ENCODE measurements around the gene ACTL7A. TPM values are rescaled to one million over a fixed set of nuclear protein-coding genes. Genes with fewer than 3 reads are reported as not detected.

Gene ACTL7A
- total and polyA plus RNA-seq, 2 of the 4 experiments (the other 2 are of a cell fraction): not detected

DNA sequence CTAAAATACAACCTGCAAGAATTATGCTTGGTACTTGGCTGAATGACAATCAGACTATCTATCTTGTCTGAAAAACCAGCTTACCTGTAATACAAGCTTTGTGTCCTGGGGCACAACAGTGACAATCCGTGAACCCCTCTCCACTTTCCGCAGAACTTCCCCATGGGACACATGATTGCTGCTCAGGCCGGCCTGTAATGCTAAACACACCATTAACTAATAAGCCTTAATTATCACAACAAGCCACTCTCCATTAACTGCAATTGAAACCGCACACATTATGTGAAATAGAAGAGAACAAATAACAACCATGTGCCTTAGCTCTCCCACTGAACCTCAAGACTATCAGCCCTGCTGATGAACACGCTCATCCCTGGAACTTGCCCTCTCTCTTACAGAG lies 38.1 kb downstream of the ACTL7A start:
- Histone ChIP-seq H3K18ac (ENCODE audit: low read depth, low read length) (no peak overlapping the region), H3K9me1 (ENCODE audit: insufficient read depth, low read length) (peaks cover 2% of the 10 kb centered on the region; the same call in 1 of the 2 replicates), H4K5ac (ENCODE audit: low read depth, low read length) (no peak overlapping the region), H2BK15ac (ENCODE audit: low read depth, low read length) (no peak overlapping the region), H3K4me1 (ENCODE audit: control insufficient read depth, insufficient read depth, low read length) (no peaks in the 10 kb centered on the region), H3K36me3 (ENCODE audit: control insufficient read depth, insufficient read depth, low read length) (peaks cover 34% of the 10 kb centered on the region), H3K27ac (ENCODE audit: insufficient read depth, low read length) (no peak overlapping the region), H3K27me3 (ENCODE audit: control insufficient read depth, insufficient read depth, low read length) (no peaks in the 10 kb centered on the region), H4K8ac (ENCODE audit: low read depth in 2 of 2, low read length in 2 of 2) (no peak overlapping the region), H2BK5ac (ENCODE audit: low read depth, low read length, poor library complexity, severe bottlenecking) (no peak overlapping the region), H3K4me3 (ENCODE audit: insufficient read depth, low read depth, low read length) (no peak overlapping the region), H2AFZ (replicated peaks; ENCODE audit: low read length, poor library complexity) (no peak overlapping the region), H3K4me2 (ENCODE audit: low read depth, low read length) (no peak overlapping the region), H3K23ac (ENCODE audit: low read depth, low read length) (no peak overlapping the region), H3K9me3 (ENCODE audit: control insufficient read depth, insufficient read depth, low read length) (no peaks in the 10 kb centered on the region), H3K56ac (ENCODE audit: extremely low read depth, insufficient read depth, low read length) (no peak overlapping the region), H2BK120ac (ENCODE audit: low read depth, low read length) (no peak overlapping the region), H2AK5ac (ENCODE audit: low read depth, low read length) (no peak overlapping the region), H3K9ac (ENCODE audit: low read depth, low read length) (no peak overlapping the region), H4K91ac (ENCODE audit: insufficient read depth, low read depth, low read length) (no peak overlapping the region), H3K4ac (ENCODE audit: low read depth, low read length) (no peak overlapping the region), H3K79me1 (ENCODE audit: low read depth in 1 of 2, low read length in 2 of 2) (no peaks in the 10 kb centered on the region), H4K20me1 (ENCODE audit: insufficient read depth, low read length) (no peaks in the 10 kb centered on the region), H3K14ac (replicated peaks; ENCODE audit: low read depth, low read length) (no peak overlapping the region), H2BK20ac (ENCODE audit: low read depth, low read length) (no peak overlapping the region), H2AK9ac (replicated peaks; ENCODE audit: low read depth, low read length, poor library complexity) (no peak overlapping the region)
- ChIA-PET CTCF (interaction anchor here (0.6 to 1.1 kb wide), 3 partner anchors 16 to 1017 kb away, joined by 3 to 5 read pairs (median 3); no protein-coding TSS in a partner anchor), POLR2A (ENCODE audit: unreplicated experiment) (no interaction called here)
- TF ChIP-seq MAZ (IDR thresholded peaks at IDR 0.05; ENCODE audit: borderline replicate concordance, low read depth, low read length) (no peak), RCOR1 (IDR thresholded peaks at IDR 0.05; ENCODE audit: insufficient replicate concordance, low read length) (no peak), MXI1 (IDR thresholded peaks at IDR 0.05; ENCODE audit: borderline replicate concordance, low read depth, low read length) (no peak), CEBPB (IDR thresholded peaks at IDR 0.05; ENCODE audit: low read depth, low read length) (no peak), POLR2A (IDR thresholded peaks at IDR 0.05; ENCODE audit: low read depth, low read length) (no peak), MAFK (IDR thresholded peaks at IDR 0.05; ENCODE audit: low read depth, low read length) (no peak), NFE2L2 (IDR thresholded peaks at IDR 0.05; ENCODE audit: low read depth, low read length) (no peak), RFX5 (IDR thresholded peaks at IDR 0.05; ENCODE audit: low read depth, low read length) (no peak), CHD1 (IDR thresholded peaks at IDR 0.05; ENCODE audit: low read depth, low read length) (no peak), FOS (IDR thresholded peaks at IDR 0.05; ENCODE audit: low read depth, low read length) (no peak), BHLHE40 (IDR thresholded peaks at IDR 0.05; ENCODE audit: low read depth, low read length) (no peak), RAD21 (IDR thresholded peaks at IDR 0.05; ENCODE audit: low read length) (no peak), SMC3 (IDR thresholded peaks at IDR 0.05; ENCODE audit: low read depth, low read length) (no peak)
- TF ChIP-seq, protein P1, sequence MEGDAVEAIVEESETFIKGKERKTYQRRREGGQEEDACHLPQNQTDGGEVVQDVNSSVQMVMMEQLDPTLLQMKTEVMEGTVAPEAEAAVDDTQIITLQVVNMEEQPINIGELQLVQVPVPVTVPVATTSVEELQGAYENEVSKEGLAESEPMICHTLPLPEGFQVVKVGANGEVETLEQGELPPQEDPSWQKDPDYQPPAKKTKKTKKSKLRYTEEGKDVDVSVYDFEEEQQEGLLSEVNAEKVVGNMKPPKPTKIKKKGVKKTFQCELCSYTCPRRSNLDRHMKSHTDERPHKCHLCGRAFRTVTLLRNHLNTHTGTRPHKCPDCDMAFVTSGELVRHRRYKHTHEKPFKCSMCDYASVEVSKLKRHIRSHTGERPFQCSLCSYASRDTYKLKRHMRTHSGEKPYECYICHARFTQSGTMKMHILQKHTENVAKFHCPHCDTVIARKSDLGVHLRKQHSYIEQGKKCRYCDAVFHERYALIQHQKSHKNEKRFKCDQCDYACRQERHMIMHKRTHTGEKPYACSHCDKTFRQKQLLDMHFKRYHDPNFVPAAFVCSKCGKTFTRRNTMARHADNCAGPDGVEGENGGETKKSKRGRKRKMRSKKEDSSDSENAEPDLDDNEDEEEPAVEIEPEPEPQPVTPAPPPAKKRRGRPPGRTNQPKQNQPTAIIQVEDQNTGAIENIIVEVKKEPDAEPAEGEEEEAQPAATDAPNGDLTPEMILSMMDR (conservative IDR thresholded peaks at IDR 0.05; ENCODE audit: low read depth, low read length): no peak
- TF ChIP-seq, protein P2, sequence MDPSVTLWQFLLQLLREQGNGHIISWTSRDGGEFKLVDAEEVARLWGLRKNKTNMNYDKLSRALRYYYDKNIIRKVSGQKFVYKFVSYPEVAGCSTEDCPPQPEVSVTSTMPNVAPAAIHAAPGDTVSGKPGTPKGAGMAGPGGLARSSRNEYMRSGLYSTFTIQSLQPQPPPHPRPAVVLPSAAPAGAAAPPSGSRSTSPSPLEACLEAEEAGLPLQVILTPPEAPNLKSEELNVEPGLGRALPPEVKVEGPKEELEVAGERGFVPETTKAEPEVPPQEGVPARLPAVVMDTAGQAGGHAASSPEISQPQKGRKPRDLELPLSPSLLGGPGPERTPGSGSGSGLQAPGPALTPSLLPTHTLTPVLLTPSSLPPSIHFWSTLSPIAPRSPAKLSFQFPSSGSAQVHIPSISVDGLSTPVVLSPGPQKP (IDR thresholded peaks at IDR 0.05; ENCODE audit: borderline replicate concordance, low read depth, low read length): no peak
- TF ChIP-seq, protein P3, sequence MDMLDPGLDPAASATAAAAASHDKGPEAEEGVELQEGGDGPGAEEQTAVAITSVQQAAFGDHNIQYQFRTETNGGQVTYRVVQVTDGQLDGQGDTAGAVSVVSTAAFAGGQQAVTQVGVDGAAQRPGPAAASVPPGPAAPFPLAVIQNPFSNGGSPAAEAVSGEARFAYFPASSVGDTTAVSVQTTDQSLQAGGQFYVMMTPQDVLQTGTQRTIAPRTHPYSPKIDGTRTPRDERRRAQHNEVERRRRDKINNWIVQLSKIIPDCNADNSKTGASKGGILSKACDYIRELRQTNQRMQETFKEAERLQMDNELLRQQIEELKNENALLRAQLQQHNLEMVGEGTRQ (IDR thresholded peaks at IDR 0.05; ENCODE audit: low read depth, low read length): no peak
- 100% methylated on average over 1 of the region's 5 CpGs; no CpG with 5 or more reads in 1 of the 2 experiments for WGBS, 2 experiments (ENCODE audit: extremely low coverage in 2 of 2, insufficient read length in 1 of 2)
- ATAC-seq (ENCODE audit: low read depth): no peak
- intact Hi-C loops (cut with micrococcal nuclease): no loop called here
- dilution Hi-C loops (cut with HindIII; ENCODE audit: low sequenced_read_pairs, unreplicated experiment): no loop called here
- DNase-seq: no peak
- BruUV-seq (replicated peaks): no TSS peak
- in situ Hi-C loops (cut with MboI; ENCODE audit: low sequenced_read_pairs): no loop called here

Measured in IMR-90 (cell line).